Fibroblast of the conjunctiva (primary cell): Measurements from ENCODE around the gene C5orf34.
A peak's percentile ranks its signal among the peaks of the same experiment; 100 is the strongest.
"Not testable (repeated sequence)": the region's sequence is repeated elsewhere in the genome, so short reads cannot be mapped to it uniquely, and the experiment has no call there.

Experiments used
- DNase-seq: peaks from one replicate; pipeline ENCODE4 v3.0.0-alpha.2; 2010; ENCODE audit warnings: low read depth

C5orf34 gene

DNA sequence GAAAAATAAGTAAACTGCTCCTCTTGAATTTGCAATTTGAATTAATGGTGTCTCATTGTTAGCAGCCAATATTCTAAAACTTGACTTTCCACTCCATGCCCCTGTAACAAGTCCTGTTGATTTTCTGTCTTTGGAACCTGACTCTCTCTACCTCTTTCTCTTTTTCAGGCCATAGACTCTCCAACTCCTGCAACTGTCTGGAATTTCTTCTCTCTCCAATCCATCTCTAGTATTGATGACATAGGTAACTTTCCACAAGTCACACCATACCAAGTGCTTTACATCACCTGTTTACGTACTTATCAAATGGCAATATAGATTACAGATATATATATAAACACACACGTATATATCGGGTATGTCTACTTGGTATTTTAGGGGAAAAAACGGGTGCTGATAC is 923 bp downstream of the C5orf34 start:
- DNase-seq = no peak

DNA sequence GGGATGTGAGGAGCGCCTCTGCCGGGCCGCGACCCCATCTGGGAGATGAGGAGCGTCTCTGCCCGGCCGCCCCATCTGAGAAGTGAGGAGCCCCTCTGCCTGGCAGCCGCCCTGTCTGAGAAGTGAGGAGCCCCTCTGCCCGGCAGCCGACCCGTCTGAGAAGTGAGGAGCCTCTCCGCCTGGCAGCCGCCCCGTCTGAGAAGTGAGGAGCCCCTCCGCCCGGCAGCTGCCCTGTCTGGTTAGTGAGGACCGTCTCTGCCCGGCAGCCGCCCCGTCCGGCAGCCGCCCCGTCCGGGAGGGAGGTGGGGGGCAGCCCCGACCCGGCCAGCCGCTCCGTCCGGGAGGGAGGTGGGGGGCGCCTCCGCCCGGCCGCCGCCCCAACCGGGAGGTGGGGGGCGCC is 3.9 kb downstream of the C5orf34 start:
- DNase-seq = not testable (repeated sequence)

DNA sequence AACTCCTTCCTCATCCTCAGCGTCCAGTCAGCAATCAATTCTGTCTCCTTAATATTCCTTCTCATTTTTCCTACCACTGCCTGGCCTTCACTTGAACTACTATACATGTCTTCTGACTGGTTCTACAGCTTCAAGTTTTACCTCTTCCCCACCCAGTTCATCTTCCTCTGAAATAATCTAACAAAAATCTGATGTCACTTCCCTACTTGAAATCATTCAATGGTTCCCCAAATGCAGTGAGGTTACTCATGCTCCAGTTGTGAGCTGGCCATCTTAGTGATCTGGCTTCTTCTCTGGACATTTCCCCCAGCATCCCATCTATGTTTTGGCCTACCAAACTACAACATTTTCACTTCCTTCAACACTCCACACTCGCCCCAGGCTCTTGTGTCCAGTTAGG is 16.4 kb downstream of the C5orf34 start:
- no peak for DNase-seq

DNA sequence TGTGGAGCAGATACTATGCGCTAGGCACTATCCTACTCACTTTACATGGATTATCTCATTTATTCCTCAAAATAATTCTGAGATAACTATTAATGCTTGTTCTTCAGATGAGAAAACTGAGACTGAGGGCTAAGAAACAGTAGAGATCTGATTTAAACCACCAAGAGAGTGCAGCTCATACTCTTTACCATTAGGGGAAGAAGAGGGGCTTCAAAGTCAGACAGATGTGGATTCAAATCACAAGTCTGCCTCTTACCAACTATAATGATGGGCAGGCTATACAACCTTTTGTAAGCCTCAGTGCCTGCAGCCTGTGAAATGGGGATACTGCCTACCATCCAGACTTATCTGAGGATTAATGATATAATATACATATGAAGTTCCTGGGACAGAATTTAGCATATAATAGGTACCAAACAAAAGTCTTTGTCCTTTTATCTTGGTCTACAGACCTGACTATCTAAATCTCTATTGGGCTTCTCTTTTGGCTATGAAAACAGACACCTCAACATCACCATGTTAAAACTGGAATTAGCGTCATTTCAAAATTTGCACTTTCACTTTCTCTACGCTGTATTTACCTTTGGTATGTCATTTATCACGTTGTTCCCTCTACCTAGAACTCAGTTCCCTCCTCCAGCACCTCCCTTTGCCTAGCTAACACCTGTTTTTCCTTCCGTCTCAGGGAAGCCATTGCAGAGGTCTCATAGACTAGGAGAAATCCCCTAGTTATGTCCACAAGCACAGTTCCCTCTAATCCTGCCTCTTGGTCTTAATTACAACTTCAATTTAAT is 17.4 kb downstream of the C5orf34 start:
- no peak for DNase-seq

DNA sequence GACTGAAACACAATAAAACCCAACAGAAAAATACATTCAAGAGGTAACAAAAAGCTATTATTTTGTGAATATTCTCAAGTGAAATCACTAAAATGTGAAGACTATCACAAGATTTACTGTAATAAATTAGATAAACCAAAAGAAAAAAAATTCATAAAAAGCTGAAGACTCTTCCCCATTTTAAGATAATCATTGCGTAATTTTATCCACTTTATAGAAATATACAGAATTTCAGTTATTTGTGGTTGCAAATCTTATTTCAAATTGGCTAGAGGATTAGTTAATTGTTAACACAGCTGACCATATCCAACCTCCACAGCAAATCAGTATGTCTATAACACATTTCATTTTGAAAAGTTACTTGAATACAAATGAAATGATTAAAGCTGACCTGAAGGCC is 23.6 kb downstream of the C5orf34 start:
- no peak for DNase-seq

DNA sequence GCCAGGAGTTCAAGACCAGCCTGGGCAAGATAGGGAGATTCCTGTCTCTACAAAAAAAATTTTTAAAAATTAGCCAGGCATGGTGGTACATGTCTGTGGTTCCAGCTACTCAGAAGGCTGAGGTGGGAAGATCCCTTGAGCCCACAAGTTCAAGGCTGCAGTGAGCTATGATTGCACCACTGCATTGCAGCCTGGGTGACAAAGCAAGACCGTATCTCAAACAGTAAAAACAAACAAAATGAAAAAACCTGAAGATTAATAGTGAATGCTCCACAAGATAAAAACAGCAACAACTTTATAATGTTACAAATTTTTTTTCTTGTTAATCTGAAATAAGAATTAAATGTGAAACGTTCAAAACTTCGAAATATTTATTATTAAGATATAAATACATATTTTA is 28.6 kb downstream of the C5orf34 start:
- no peak for DNase-seq

DNA sequence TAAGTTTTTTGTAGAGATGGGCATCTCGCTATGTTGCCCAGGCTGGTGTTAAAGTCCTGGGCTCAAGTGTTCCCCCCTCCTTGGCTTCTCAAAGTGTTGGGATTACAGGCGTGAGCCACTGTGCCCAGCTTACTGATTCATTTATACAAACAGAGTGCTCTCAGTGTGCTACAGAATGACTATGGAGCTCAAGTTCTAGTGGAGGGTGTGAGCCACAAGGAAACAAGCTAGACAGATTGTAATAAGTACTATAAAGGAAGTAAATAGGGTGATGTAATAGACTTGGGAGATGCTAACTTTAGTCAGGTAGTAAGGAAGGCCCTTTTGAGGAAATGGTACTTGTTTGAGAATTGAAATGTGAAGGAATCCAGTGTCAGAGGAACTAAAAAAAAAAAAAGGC is 29.5 kb downstream of the C5orf34 start:
- DNase-seq = no peak

DNA sequence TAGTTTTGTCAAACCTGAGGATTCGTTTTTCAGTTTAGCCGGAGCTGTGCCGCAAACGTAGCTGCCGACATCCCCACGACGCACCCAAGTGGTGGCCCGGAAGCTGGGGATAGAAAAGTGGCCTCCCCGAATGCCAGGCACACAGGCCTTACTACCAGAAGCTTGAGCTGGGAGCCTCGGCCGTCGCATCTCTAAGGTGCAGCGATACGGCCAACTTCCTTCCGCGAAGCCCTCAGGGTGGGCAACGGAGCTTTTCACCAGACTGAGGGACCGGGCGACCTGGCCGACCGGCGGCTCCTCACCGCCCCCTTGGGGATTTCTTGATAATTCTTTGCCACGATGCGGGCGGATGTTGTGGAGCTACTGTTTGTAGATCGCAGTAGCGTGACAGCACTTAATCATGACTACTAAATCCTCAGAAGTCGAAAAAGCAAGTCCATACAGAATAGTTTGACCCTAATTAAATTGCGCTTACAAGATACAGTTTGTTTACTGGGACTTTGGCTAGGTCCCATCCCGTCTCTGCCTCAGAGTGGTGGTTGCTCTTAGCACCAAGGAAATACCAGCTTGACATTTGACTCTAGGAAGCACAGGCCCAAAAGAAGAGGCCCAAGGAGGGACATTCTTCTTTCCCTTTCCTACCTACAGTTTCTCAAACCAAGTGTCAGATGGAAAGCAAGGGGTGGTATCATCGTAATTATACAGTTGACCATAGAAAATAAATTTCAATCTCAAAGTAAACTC is 30.7 kb downstream of the C5orf34 start:
- DNase-seq = peak; percentile 45

DNA sequence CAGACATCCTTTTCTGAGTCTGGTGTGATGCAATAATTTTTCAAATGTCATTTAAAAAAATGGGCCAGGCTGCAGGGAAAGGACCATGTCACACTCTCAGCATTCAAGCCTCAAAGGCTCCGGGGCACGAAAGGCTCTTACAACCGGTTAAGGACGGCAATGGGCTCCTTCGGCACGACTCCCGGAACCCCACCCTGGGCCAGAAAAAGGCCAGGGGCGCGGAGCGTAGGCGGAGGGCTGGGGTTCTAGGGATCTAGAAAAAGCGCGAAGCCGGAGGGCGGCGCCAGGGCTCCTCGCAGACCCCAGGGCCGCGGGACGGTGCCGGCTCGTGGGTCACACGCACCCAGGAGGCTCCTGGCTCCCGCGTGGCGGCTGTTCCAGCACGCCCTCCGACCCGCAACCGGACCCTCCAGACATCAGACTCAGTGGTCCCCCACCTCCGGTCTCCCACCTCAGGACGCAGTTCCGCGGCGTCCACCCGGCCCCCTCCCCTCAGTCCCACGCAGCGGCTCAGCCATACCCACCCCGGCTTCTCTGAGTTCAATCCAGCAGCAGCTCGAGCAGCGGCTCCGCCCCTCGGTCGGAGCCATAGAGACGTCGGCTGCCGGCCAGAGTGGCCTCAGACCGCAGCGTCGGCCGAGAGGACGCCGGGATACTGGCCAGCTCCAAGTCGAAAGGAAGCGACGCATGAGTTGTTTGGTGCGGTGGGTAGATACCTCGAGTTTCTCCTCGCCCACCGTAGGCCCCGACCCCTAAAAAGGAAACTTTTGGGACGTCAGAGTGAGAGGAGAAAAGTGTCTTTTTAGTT is 31.4 kb downstream of the C5orf34 start, which contains the start of gene TMEM267:
Gene TMEM267, minus strand, starts transcription at position 568 of the 808 bp plus-strand sequence. CDS start 29,896 bp downstream, outside the sequence.
- peak; percentile 91 for DNase-seq

DNA sequence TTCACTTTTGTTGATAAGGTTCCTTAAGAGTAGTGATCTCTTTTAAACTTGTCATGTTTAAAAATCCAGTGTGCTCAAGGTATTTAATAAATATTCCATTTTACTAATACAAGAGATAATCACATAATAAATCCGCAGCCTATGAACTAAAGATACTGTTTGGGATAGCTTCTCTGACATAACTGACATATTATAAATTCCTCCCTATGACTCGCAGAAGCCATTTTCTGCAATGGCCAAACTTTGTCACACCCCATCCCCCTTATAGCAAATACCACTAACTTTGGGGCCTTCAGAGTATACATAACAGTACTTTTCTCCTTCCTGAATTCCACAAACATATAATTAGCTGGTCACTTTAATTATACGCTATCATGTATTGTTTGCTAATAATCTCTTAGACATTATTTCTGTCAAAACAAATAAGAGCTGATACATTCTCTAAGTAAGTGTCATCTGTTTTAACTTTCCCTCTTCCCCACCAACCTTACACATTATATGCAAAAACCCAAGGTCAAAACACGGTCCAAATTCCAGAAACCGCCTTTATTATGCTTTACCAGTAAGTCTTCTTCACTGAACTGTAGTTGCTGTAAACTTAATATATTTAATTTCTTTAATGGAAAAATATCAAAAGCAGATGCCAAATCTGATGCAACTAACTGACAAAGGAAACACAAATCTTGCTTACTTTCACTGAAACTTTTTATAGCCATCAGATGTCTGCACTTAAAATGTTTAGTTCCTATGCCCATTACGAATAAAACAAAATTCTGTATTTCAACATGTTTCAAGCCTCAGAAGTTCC is 32.3 kb downstream of the C5orf34 start:
- DNase-seq = peak; percentile 23

DNA sequence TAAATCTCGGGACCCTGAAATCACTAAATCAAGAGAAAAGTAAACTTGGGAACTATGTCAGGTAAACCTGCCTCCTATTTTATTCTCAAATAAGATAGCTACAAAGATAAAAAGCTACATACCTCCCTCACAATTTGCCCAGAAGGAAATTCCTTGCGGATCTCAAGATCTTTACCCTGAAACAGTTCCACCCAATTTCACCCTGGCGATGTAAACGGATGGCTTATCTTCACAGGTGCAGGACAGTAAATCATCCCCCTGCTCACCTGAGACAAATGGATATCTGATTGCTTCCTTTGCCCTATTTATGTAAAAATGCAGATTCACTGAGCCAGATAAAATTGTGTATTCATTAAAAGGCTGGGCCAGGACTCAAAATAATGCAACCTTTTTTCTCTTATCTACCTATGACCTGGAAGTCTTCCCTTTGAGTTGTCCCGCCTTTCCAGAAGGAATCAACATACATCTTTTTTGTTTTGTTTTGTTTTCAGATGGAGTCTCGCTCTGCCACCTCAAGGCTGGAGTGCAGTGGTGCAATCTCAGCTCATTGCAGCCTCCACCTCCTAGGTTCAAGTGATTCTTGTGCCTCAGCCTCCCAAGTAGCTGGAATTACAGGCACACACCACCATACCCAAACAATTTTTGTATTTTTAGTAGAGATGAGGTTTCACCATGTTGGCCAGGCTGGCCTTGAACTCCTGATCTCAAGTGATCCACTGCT is 45.1 kb downstream of the C5orf34 start:
- no peak for DNase-seq

DNA sequence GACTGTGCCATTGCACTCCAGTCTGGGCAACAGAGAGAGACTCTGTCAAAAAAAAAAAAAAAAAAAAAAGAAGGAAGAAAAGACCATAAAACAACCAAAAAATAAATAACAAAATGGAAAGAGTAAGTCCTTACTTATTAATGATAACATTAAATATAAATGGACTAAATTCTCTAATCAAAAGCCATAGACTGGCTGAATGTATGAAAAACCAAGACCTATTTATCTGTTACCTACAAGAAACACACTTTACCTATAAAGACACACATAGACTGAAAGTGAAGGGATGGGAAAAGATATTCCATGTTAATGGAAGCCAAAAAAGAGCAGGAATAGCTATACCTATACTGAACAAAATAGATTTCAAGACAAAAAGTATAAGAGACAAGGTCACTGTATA is 47.8 kb downstream of the C5orf34 start:
- no peak for DNase-seq

DNA sequence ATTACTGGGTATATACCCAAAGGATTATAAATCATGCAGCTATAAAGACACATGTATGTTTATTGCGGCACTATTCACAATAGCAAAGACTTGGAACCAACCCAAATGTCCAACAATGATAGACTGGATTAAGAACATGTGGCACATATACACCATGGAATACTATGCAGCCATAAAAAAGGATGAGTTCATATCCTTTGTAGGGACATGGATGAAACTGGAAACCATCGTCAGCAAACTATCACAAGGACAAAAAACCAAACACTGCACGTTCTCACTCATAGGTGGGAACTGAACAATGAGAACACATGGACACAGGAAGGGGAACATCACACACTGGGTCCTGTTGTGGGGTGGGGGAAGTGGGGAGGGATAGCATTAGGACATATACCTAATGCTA is 49.5 kb downstream of the C5orf34 start:
- DNase-seq = not testable (repeated sequence)

DNA sequence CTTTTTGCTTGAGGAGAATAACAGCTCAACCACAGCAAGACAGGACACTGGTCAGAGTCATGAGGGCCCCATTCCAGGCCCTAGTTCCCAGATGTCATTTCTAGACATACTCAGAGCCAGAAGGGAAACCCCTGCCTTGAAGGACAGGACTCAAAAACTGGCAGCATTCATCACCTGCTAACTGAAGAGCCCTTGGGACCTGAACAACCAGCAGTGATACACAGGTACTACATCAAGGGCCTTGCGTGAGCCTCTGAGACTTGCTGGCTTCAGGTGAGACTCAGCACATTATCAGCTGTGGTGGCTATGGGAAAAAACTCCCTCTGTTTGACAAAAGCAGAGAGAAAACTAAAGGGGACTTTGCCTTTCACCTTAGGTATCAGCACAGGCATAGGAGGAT is 53.9 kb downstream of the C5orf34 start:
- DNase-seq = no peak

DNA sequence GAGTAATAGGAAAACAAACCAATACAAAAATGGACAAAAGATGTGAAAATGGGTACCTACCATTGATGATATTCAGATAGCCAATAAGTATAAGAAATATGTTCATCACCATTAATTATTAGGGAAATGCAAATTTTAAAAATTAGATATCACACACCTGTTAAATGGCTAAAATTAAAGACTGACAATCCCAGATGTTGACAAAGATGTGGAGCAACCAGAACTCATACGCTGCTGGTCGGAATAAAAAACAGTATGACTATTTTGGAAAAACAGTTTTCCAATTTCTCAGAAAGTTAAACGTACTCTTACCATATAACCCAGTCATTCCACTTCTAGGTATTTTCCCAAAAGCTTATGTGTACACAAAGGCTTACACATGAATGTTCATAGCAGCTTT is 58.4 kb downstream of the C5orf34 start:
- DNase-seq = no peak

DNA sequence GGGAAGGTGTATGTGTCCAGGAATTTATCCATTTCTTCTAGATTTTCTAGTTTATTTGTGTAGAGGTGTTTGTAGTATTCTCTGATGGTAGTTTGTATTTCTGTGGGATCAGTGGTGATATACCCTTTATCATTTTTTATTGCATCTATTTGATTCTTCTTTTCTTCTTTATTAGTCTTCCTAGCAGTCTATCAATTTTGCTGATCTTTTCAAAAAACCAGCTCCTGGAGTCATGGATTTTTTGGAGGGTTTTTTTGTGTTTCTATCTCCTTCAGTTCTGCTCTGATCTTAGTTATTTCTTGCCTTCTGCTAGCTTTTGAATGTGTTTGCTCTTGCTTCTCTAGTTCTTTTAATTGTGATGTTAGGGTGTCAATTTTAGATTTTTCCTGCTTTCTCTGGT is 73.4 kb downstream of the C5orf34 start:
- DNase-seq = not testable (repeated sequence)

DNA sequence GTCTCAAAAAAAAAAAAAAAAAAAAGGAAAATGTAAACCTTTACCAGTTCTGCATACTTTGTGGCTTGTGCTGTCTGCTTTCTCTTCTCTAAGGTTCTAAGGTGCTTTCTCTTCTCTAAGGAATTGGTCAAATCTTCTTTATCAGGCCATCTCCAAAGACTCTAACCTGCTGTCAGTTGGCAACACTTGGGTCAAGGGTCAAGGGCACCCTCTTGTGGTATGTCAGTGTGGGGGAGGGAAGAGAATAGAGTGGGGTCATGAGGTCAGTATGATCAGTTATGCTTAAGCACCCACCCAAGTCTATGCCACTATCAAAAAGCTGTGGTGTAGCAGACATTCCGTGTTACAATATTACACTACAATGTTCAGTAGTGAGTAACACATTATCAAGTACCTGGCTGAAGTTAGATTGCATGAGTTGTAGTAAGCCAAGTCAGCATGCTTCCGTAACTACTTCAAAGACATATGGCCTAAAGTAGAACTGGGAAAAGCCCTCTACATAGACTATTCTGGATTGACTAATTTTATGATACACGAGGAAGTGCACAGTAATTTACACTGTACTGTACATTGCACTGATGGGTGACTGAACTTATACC is 77.8 kb downstream of the C5orf34 start:
- DNase-seq = no peak
